ENCODE data around the gene ESYT2. TPM values are rescaled to one million over a fixed set of nuclear protein-coding genes. Genes with fewer than 3 reads are reported as not detected.
A peak's percentile ranks its signal among the peaks of the same experiment; 100 is the strongest.

Gene ESYT2
- total RNA-seq, 3 donors from 2014 or later: 48.7 to 59.7 (median 57.1) TPM

GRCh38 chr7:158825628-158826289, 3.5 kb downstream of the ESYT2 start:
- DNase-seq: no peak
- H3K4me3 Mint-ChIP-seq: peak overlapping the region; percentile 17
- no peak for ATAC-seq

GRCh38 chr7:158824028-158824427, 5.3 kb downstream of the ESYT2 start:
- H3K36me3 Mint-ChIP-seq (ENCODE audit: insufficient read depth): peaks cover 8% of the 10 kb centered on the region

More at GRCh38 chr7:158825628-158826289, 3.5 kb downstream of the ESYT2 start:
- Mint-ChIP-seq H3K27me3 (ENCODE audit: low read depth) (no peaks in the 10 kb centered on the region), H3K9me3 (no peaks in the 10 kb centered on the region), H3K4me1 (ENCODE audit: low read depth) (peaks cover 58% of the 10 kb centered on the region), H3K36me3 (ENCODE audit: insufficient read depth) (peaks cover 8% of the 10 kb centered on the region)

GRCh38 chr7:158821171-158822031, 7.9 kb downstream of the ESYT2 start:
- no peak for DNase-seq
- peak; percentile 23 to 25 for ATAC-seq
- Mint-ChIP-seq H3K4me1 (ENCODE audit: low read depth) (peaks cover 82% of the 10 kb centered on the region), H3K4me3 (peak overlapping the region; percentile 71), H3K27me3 (ENCODE audit: low read depth) (no peaks in the 10 kb centered on the region), H3K9me3 (no peaks in the 10 kb centered on the region), H3K36me3 (ENCODE audit: insufficient read depth) (peaks cover 9% of the 10 kb centered on the region)

More at GRCh38 chr7:158824028-158824427, 5.3 kb downstream of the ESYT2 start:
- H3K9me3 Mint-ChIP-seq: no peaks in the 10 kb centered on the region
- DNase-seq (peak; percentile 40), ATAC-seq (peak; percentile 45 to 59)
- peaks cover 66% of the 10 kb centered on the region for H3K4me1 Mint-ChIP-seq (ENCODE audit: low read depth)
- no peaks in the 10 kb centered on the region for H3K27me3 Mint-ChIP-seq (ENCODE audit: low read depth)
- H3K4me3 Mint-ChIP-seq: peak overlapping the region; percentile 60

GRCh38 chr7:158820656-158821055, 8.7 kb downstream of the ESYT2 start:
- no peaks in the 10 kb centered on the region for H3K9me3 Mint-ChIP-seq
- no peak for ATAC-seq
- H3K4me1 Mint-ChIP-seq (ENCODE audit: low read depth): peaks cover 86% of the 10 kb centered on the region
- DNase-seq: no peak
- H3K36me3 Mint-ChIP-seq (ENCODE audit: insufficient read depth): peaks cover 9% of the 10 kb centered on the region
- peak overlapping the region; percentile 71 for H3K4me3 Mint-ChIP-seq
- no peaks in the 10 kb centered on the region for H3K27me3 Mint-ChIP-seq (ENCODE audit: low read depth)

GRCh38 chr7:158819571-158820203, 9.6 kb downstream of the ESYT2 start:
- peaks cover 11% of the 10 kb centered on the region for H3K36me3 Mint-ChIP-seq (ENCODE audit: insufficient read depth)
- no peak for ATAC-seq
- no peaks in the 10 kb centered on the region for H3K9me3 Mint-ChIP-seq
- no peak for DNase-seq
- H3K4me3 Mint-ChIP-seq: peak overlapping the region; percentile 82
- no peaks in the 10 kb centered on the region for H3K27me3 Mint-ChIP-seq (ENCODE audit: low read depth)
- H3K4me1 Mint-ChIP-seq (ENCODE audit: low read depth): peaks cover 88% of the 10 kb centered on the region

GRCh38 chr7:158818325-158819213, 10.7 kb downstream of the ESYT2 start:
- ATAC-seq (peak; percentile 83 to 85), DNase-seq (peak; percentile 50)
- Mint-ChIP-seq H3K4me3 (peak overlapping the region; percentile 82), H3K36me3 (ENCODE audit: insufficient read depth) (peaks cover 16% of the 10 kb centered on the region), H3K4me1 (ENCODE audit: low read depth) (peaks cover 88% of the 10 kb centered on the region), H3K27me3 (ENCODE audit: low read depth) (no peaks in the 10 kb centered on the region), H3K9me3 (no peaks in the 10 kb centered on the region)

- Mint-ChIP-seq H3K27me3 (ENCODE audit: low read depth) (no peaks in the 10 kb centered on the region), H3K9me3 (no peaks in the 10 kb centered on the region), H3K36me3 (ENCODE audit: insufficient read depth) (peaks cover 15% of the 10 kb centered on the region), H3K4me1 (ENCODE audit: low read depth) (peaks cover 96% of the 10 kb centered on the region), H3K4me3 (peak overlapping the region; percentile 82)
- no peak for ATAC-seq
- DNase-seq: no peak
These were observed 12.3 kb downstream of the ESYT2 start for GRCh38 chr7:158816995-158817394.

- Mint-ChIP-seq H3K9me3 (no peaks in the 10 kb centered on the region), H3K27me3 (ENCODE audit: low read depth) (no peaks in the 10 kb centered on the region), H3K36me3 (ENCODE audit: insufficient read depth) (peaks cover 13% of the 10 kb centered on the region), H3K4me1 (ENCODE audit: low read depth) (peaks cover 96% of the 10 kb centered on the region), H3K4me3 (peak overlapping the region; percentile 57)
- DNase-seq (no peak), ATAC-seq (no peak)
These were observed 13.0 kb downstream of the ESYT2 start for GRCh38 chr7:158816271-158816670.

- Mint-ChIP-seq H3K4me3 (peak overlapping the region; percentile 57), H3K9me3 (no peaks in the 10 kb centered on the region), H3K36me3 (ENCODE audit: insufficient read depth) (peaks cover 13% of the 10 kb centered on the region), H3K4me1 (ENCODE audit: low read depth) (peaks cover 95% of the 10 kb centered on the region), H3K27me3 (ENCODE audit: low read depth) (no peaks in the 10 kb centered on the region)
- DNase-seq (no peak), ATAC-seq (no peak)
These were observed 13.5 kb downstream of the ESYT2 start for GRCh38 chr7:158815800-158816128.

GRCh38 chr7:158815083-158815799, 14.1 kb downstream of the ESYT2 start:
- Mint-ChIP-seq H3K4me3 (peak overlapping the region; percentile 19), H3K4me1 (ENCODE audit: low read depth) (peaks cover 96% of the 10 kb centered on the region), H3K9me3 (no peaks in the 10 kb centered on the region), H3K27me3 (ENCODE audit: low read depth) (no peaks in the 10 kb centered on the region), H3K36me3 (ENCODE audit: insufficient read depth) (peaks cover 15% of the 10 kb centered on the region)
- DNase-seq (no peak), ATAC-seq (no peak)

- peak; percentile 20 for DNase-seq
- Mint-ChIP-seq H3K4me3 (peak overlapping the region; percentile 19), H3K36me3 (ENCODE audit: insufficient read depth) (peaks cover 21% of the 10 kb centered on the region), H3K4me1 (ENCODE audit: low read depth) (peaks cover 96% of the 10 kb centered on the region), H3K9me3 (no peaks in the 10 kb centered on the region), H3K27me3 (ENCODE audit: low read depth) (no peaks in the 10 kb centered on the region)
- ATAC-seq: peak; percentile 28 to 29
These were observed 14.7 kb downstream of the ESYT2 start for GRCh38 chr7:158814637-158815036.

- Mint-ChIP-seq H3K4me1 (ENCODE audit: low read depth) (peaks cover 91% of the 10 kb centered on the region), H3K4me3 (peak overlapping the region; percentile 61), H3K36me3 (ENCODE audit: insufficient read depth) (peaks cover 30% of the 10 kb centered on the region), H3K27me3 (ENCODE audit: low read depth) (no peaks in the 10 kb centered on the region), H3K9me3 (no peaks in the 10 kb centered on the region)
- ATAC-seq: peak; percentile 15
- DNase-seq: peak; percentile 53
These were observed 16.6 kb downstream of the ESYT2 start for GRCh38 chr7:158812684-158813083.

GRCh38 chr7:158811894-158812293, 17.4 kb downstream of the ESYT2 start:
- no peaks in the 10 kb centered on the region for H3K9me3 Mint-ChIP-seq
- H3K4me1 Mint-ChIP-seq (ENCODE audit: low read depth): peaks cover 83% of the 10 kb centered on the region
- peak overlapping the region; percentile 61 for H3K4me3 Mint-ChIP-seq
- ATAC-seq (no peak), DNase-seq (no peak)
- peaks cover 28% of the 10 kb centered on the region for H3K36me3 Mint-ChIP-seq (ENCODE audit: insufficient read depth)
- no peaks in the 10 kb centered on the region for H3K27me3 Mint-ChIP-seq (ENCODE audit: low read depth)
